Left ventricle myocardium superior (tissue), 1 donor: ENCODE results near the gene C1orf167. TPM values are rescaled to one million over a fixed set of nuclear protein-coding genes. Genes with fewer than 3 reads are reported as not detected.

Source experiments
- ATAC-seq: fragments of 200-7000 bp; cut with Tn5 transposase; one replicate; pipeline ENCODE4 v1.9.1; 2020; ENCODE audit warnings: mild to moderate bottlenecking, moderate library complexity
- DNase-seq: peaks from one replicate; pipeline ENCODE4 v3.0.0-alpha.2; 2020
- intact Hi-C: fragments of 100-400 bp; cut with micrococcal nuclease; formaldehyde crosslinking; loops from one replicate; pipeline ENCODE4 v1.11.0; 2022
- total RNA-seq: library from RNA; stranded (reverse); fragmentation: NEBNext Ultra II Directional; extraction: Animal tissue kit (Norgen Biotek cat#: 25700); gene quantifications from one replicate; pipeline ENCODE4 v1.2.1, GENCODE V29; 2021
- donor health status: DM: no; HTN: yes; CAD: no; lungs with severe emphysema.

Gene C1orf167
- total RNA-seq, 1 donor from 2014 or later = 2.1 TPM

DNA sequence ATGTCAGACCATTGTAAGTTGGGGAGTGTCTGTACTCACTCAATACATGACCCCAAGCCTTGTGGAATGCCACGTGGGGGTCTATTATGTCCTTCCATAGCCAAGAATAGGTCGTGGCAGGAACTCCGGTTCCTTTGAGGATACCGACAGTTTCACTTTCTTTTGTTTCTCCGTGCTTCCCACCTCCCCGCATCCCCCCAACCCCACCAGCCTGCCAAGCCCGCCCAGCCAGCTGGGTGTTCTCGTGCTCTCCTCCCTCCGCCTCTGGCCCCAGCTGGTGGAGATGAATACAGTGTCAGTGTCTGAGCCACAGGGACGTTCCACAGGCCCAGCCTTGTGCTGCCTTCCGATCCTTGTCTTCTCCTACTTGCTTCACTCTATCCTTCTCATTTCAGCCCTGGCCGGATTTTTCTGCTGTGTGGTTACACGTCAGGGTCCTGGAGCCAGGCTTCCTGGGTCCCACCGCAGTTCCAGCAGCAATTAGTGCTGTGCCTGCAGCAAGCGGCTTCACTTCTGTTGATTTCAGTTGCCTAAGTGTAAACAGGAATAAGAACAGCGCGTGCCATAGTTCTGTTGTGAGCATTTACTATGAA, 30.2 kb upstream of the C1orf167 start:
- ATAC-seq (peak; percentile 70), DNase-seq (peak; percentile 85)
- intact Hi-C loops = no loop called here

GRCh38 chr1:11733306-11733705, 28.7 kb upstream of the C1orf167 start:
- intact Hi-C loops = no loop called here
- no peak for DNase-seq
- no peak for ATAC-seq

- intact Hi-C loops = no loop called here
- ATAC-seq (no peak), DNase-seq (no peak)
Measured at GRCh38 chr1:11735531-11735853, 26.5 kb upstream of the C1orf167 start.

GRCh38 chr1:11735854-11736745, 25.9 kb upstream of the C1orf167 start, which contains the start of gene AGTRAP:
AGTRAP (plus strand) TSS chr1:11736136; CDS start chr1:11736209, 73 bp downstream.
- ATAC-seq = peak; percentile 87
- DNase-seq = peak; percentile 99
- intact Hi-C loops = no loop called here

- intact Hi-C loops = no loop called here
- peak; percentile 75 for DNase-seq
- peak; percentile 56 for ATAC-seq
Measured at GRCh38 chr1:11736746-11737639, 25.0 kb upstream of the C1orf167 start.

- ATAC-seq (no peak), DNase-seq (no peak)
- intact Hi-C loops = no loop called here
Measured at GRCh38 chr1:11738096-11738495, 23.9 kb upstream of the C1orf167 start.

- intact Hi-C loops = no loop called here
- ATAC-seq (no peak), DNase-seq (no peak)
Measured at GRCh38 chr1:11738783-11739182, 23.2 kb upstream of the C1orf167 start.

GRCh38 chr1:11740258-11741192, 21.5 kb upstream of the C1orf167 start:
- no peak for ATAC-seq
- no peak for DNase-seq
- intact Hi-C loops = no loop called here

GRCh38 chr1:11741482-11741881, 20.5 kb upstream of the C1orf167 start:
- intact Hi-C loops = no loop called here
- DNase-seq (no peak), ATAC-seq (no peak)

DNA sequence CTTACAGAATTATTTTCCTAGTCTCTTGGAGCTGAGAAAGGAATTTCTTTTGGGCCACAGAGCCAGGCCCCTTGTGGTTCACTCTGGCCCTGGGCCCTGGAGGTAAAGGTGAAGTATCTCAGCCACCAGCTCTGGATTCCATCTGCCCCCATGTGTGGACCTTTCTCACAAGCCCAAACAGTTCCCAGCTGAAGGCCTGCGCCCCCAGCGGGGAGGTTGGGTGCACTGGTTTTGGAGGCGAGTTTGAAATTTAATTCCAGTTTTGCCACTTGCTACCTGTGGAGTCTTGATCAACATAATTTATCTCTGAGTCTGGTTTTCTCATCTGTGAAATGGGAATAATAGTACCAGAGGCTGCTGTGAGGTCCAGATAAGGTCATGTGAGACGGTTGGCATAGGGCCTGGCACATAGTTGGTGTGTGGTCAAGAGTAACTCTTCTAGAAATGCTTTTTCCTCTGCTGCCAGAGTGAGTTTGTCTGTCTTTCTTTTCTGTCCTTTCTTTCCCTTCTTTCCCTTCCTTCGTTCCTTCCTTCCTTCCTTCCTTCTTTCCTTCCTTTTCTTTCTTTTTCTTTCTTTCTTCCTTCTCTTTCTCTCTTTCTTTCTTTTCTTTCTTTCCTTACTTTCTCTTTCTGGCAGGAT, 20.0 kb upstream of the C1orf167 start:
- no peak for ATAC-seq
- intact Hi-C loops = no loop called here
- no peak for DNase-seq

- ATAC-seq (no peak), DNase-seq (no peak)
- intact Hi-C loops = no loop called here
Measured at GRCh38 chr1:11744287-11744686, 17.7 kb upstream of the C1orf167 start.

DNA sequence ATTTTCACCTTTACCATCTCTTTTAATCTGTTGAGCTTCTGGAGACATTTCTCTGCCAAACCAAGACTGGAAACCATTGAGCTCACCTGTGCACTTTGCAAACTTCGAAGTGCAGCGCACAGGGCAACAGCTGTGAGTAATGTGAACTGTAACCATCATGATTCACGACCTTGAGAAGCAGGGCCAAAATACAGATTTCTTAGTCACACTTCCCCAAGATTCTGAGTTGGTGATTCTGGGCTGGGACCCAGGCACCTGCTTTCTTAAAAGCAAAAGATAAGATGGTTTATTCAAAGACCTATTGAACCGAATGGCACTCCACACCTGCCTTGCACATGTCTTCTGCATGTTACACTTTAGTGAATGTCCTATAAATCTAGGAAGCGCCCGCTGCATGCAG, 15.9 kb upstream of the C1orf167 start:
- intact Hi-C loops = no loop called here
- no peak for ATAC-seq
- no peak for DNase-seq

DNA sequence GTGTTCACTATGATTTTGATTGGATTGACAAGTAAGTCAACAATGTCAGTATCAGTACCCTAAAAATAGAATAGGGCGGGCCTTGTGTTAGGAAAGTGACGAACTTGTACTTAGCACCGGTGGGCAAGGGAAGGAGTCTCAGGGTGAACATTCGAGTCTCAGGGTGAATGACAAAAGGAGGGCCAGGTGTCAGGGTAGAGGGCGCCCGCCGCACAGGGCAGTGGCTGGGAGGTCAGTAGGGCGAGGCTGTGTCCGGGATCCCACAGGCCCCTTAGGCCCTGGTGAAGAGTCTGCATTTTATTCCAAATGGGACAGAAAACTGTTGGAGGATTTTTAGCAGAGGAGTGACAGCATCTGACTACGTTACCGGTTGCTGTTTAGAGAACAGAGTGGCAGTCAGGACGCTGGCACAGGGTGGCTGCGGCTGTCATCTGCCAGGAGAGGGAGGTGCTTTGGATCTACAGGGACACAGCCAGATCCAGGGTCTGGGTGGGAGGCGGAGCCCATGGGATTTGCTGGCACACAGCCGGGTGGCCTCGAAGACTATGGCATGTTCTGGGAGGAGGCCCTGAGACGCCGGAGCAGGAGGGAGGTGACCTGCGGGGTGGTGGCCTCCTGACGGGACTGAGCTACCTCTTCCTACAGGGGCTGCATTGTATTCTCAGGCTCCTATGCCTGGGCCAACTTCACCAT, 15.1 kb upstream of the C1orf167 start:
- peak; percentile 68 for DNase-seq
- intact Hi-C loops = no loop called here
- ATAC-seq = peak; percentile 77

- DNase-seq (no peak), ATAC-seq (no peak)
- intact Hi-C loops = no loop called here
Measured at GRCh38 chr1:11748294-11749202, 13.4 kb upstream of the C1orf167 start.

DNA sequence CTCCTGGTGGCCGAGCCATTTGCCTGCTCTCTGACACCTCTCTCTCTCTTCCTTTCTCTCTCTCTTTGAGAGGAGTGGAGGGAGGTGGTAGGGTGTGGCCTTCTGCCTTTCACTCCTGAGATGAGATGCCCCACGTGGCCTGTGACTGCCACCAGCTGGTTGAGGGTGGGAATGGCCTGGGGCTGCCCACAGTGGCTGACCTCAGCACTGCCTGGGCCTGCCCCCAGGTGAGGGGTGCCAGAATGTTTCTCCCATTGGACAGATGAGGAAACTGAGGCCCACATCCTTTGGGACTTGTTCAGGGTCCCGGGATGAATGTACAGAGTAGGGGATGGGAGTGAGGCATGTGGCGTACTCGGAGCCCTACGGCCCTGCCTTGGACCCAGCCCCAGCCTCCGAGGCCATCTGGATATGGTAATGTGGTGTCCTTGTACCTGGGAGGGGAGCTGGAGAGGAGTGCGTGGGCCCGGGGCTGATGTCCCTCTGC, 12.7 kb upstream of the C1orf167 start:
- peak; percentile 54 for ATAC-seq
- DNase-seq = peak; percentile 60
- intact Hi-C loops = no loop called here

GRCh38 chr1:11749996-11750395, 12.0 kb upstream of the C1orf167 start:
- ATAC-seq (no peak), DNase-seq (no peak)
- intact Hi-C loops = no loop called here

GRCh38 chr1:11751087-11751486, 10.9 kb upstream of the C1orf167 start:
- DNase-seq (no peak), ATAC-seq (no peak)
- intact Hi-C loops = no loop called here
